Measurements from ENCODE around the gene PLSCR3. TPM values are rescaled to one million over a fixed set of nuclear protein-coding genes. Genes with fewer than 3 reads are reported as not detected.

PLSCR3 gene
- total RNA-seq, 2 experiments from 2014 or later = 15.3 to 23.1 TPM

GRCh38 chr17:7413346-7413985, 19.1 kb upstream of the PLSCR3 start:
- POLR2A ChIA-PET = no interaction called here
- H3K4me3 ChIP-seq (ENCODE audit: low read depth, low read length, poor library complexity, severe bottlenecking) = no peak overlapping the region
- H4K20me1 ChIP-seq (ENCODE audit: insufficient read depth, low read length) = no peaks in the 10 kb centered on the region
- H3K79me2 ChIP-seq (ENCODE audit: insufficient read depth, low read depth, low read length) = no peaks in the 10 kb centered on the region
- no peak overlapping the region for H2AFZ ChIP-seq (ENCODE audit: low read length)
- BruUV-seq (replicated peaks) = no TSS peak
- H3K36me3 ChIP-seq (ENCODE audit: insufficient read depth, low read length) = no peaks in the 10 kb centered on the region
- intact Hi-C loops (cut with micrococcal nuclease; ENCODE audit: unreplicated experiment) = no loop called here
- no peak overlapping the region for H3K27ac ChIP-seq (ENCODE audit: low read depth, low read length, poor library complexity, severe bottlenecking)
- H3K4me2 ChIP-seq (ENCODE audit: low read length) = no peak overlapping the region
- TF ChIP-seq EZH2phosphoT487 (IDR thresholded peaks at IDR 0.05; ENCODE audit: borderline replicate concordance, low read depth, low read length) (no peak), CTCF (conservative IDR thresholded peaks at IDR 0.05; ENCODE audit: low read length) (no peak)
- no peaks in the 10 kb centered on the region for H3K9me3 ChIP-seq (ENCODE audit: low read length)
- CTCF ChIA-PET (ENCODE audit: unreplicated experiment) = no interaction called here
- H3K9me2 ChIP-seq (ENCODE audit: insufficient read depth, low read length) = no peaks in the 10 kb centered on the region
- H3K4me1 ChIP-seq (ENCODE audit: insufficient read depth, low read length, poor library complexity, severe bottlenecking) = no peaks in the 10 kb centered on the region
- no peak for DNase-seq (ENCODE audit: low spot score)

- Histone ChIP-seq H3K4me1 (ENCODE audit: insufficient read depth, low read length, poor library complexity, severe bottlenecking) (no peaks in the 10 kb centered on the region), H3K4me2 (ENCODE audit: low read length) (no peak overlapping the region), H3K9me2 (ENCODE audit: insufficient read depth, low read length) (no peaks in the 10 kb centered on the region), H3K36me3 (ENCODE audit: insufficient read depth, low read length) (no peaks in the 10 kb centered on the region), H4K20me1 (ENCODE audit: insufficient read depth, low read length) (no peaks in the 10 kb centered on the region), H3K9me3 (ENCODE audit: low read length) (no peaks in the 10 kb centered on the region), H2AFZ (ENCODE audit: low read length) (no peak overlapping the region), H3K79me2 (ENCODE audit: insufficient read depth, low read depth, low read length) (no peaks in the 10 kb centered on the region), H3K4me3 (ENCODE audit: low read depth, low read length, poor library complexity, severe bottlenecking) (no peak overlapping the region), H3K27ac (ENCODE audit: low read depth, low read length, poor library complexity, severe bottlenecking) (no peak overlapping the region)
- ChIA-PET CTCF (ENCODE audit: unreplicated experiment) (no interaction called here), POLR2A (no interaction called here)
- intact Hi-C loops (cut with micrococcal nuclease; ENCODE audit: unreplicated experiment) = no loop called here
- no TSS peak for BruUV-seq (replicated peaks)
- TF ChIP-seq CTCF (conservative IDR thresholded peaks at IDR 0.05; ENCODE audit: low read length) = no peak
- TF ChIP-seq EZH2phosphoT487 (IDR thresholded peaks at IDR 0.05; ENCODE audit: borderline replicate concordance, low read depth, low read length) = no peak
- DNase-seq (ENCODE audit: low spot score) = no peak
Observed at GRCh38 chr17:7411427-7411750, 17.1 kb upstream of the PLSCR3 start.

GRCh38 chr17:7410634-7411426, 16.5 kb upstream of the PLSCR3 start:
- H3K4me3 ChIP-seq (ENCODE audit: low read depth, low read length, poor library complexity, severe bottlenecking) = no peak overlapping the region
- CTCF ChIA-PET (ENCODE audit: unreplicated experiment) = no interaction called here
- H3K9me3 ChIP-seq (ENCODE audit: low read length) = no peaks in the 10 kb centered on the region
- no peaks in the 10 kb centered on the region for H3K79me2 ChIP-seq (ENCODE audit: insufficient read depth, low read depth, low read length)
- no peak for DNase-seq (ENCODE audit: low spot score)
- BruUV-seq (replicated peaks) = no TSS peak
- H3K4me2 ChIP-seq (ENCODE audit: low read length) = no peak overlapping the region
- H2AFZ ChIP-seq (ENCODE audit: low read length) = no peak overlapping the region
- POLR2A ChIA-PET = no interaction called here
- no peaks in the 10 kb centered on the region for H4K20me1 ChIP-seq (ENCODE audit: insufficient read depth, low read length)
- no peaks in the 10 kb centered on the region for H3K9me2 ChIP-seq (ENCODE audit: insufficient read depth, low read length)
- intact Hi-C loops (cut with micrococcal nuclease; ENCODE audit: unreplicated experiment) = no loop called here
- no peaks in the 10 kb centered on the region for H3K4me1 ChIP-seq (ENCODE audit: insufficient read depth, low read length, poor library complexity, severe bottlenecking)
- no peak overlapping the region for H3K27ac ChIP-seq (ENCODE audit: low read depth, low read length, poor library complexity, severe bottlenecking)
- no peaks in the 10 kb centered on the region for H3K36me3 ChIP-seq (ENCODE audit: insufficient read depth, low read length)
- TF ChIP-seq CTCF (conservative IDR thresholded peaks at IDR 0.05; ENCODE audit: low read length) = no peak
- no peak for TF ChIP-seq EZH2phosphoT487 (IDR thresholded peaks at IDR 0.05; ENCODE audit: borderline replicate concordance, low read depth, low read length)

Data from OCI-LY7 (cell line).